GM23338 (cell line): ENCODE measurements around the gene EIF4G3. TPM values are rescaled to one million over a fixed set of nuclear protein-coding genes. Genes with fewer than 3 reads are reported as not detected.

Source experiments
- ATAC-seq: fragments of 200-7000 bp; cut with Tn5 transposase; 3 replicates; pipeline ENCODE4 v1.9.1; 2020
- DNase-seq: peaks from one replicate; pipeline ENCODE4 v3.0.0-alpha.2; 2015; ENCODE audit warnings: low spot score
- H2AFZ ChIP-seq: fragments of 200-600 bp; sonication (generic); 2 replicates; pipeline ENCODE4 v1.8.0; 2016; ENCODE audit warnings: antibody characterized with exemption, mild to moderate bottlenecking, moderate library complexity
- H3F3A ChIP-seq: fragments of 200-600 bp; sonication (generic); replicated peaks from 2 replicates; pipeline ENCODE4 v1.8.0; 2017; ENCODE audit warnings: antibody characterized with exemption, mixed run types, low read depth
- H3K27ac ChIP-seq: fragments of 200-600 bp; sonication (generic); 2 replicates; pipeline ENCODE4 v1.6.1; 2016; ENCODE audit warnings: low read depth
- H3K27me3 ChIP-seq: fragments of 200-600 bp; sonication (generic); 2 replicates; pipeline ENCODE4 v1.8.0; 2016; ENCODE audit warnings: mild to moderate bottlenecking, mixed run types, moderate library complexity; ENCODE audit not compliant: insufficient read depth
- H3K36me3 ChIP-seq: fragments of 200-600 bp; sonication (generic); 2 replicates; pipeline ENCODE4 v1.8.0; 2016; ENCODE audit warnings: mild to moderate bottlenecking; ENCODE audit not compliant: insufficient read depth
- H3K4me1 ChIP-seq: fragments of 200-600 bp; sonication (generic); 2 replicates; pipeline ENCODE4 v1.8.0; 2016; ENCODE audit warnings: mild to moderate bottlenecking, moderate library complexity; ENCODE audit not compliant: insufficient read depth
- H3K4me2 ChIP-seq: fragments of 200-600 bp; sonication (generic); 2 replicates; pipeline ENCODE4 v1.7.1; 2017; ENCODE audit warnings: mixed run types
- H3K4me3 ChIP-seq: fragments of 200-600 bp; sonication (generic); 2 replicates; pipeline ENCODE4 v1.6.1; 2016; ENCODE audit warnings: mixed run types
- H3K79me2 ChIP-seq: fragments of 200-600 bp; sonication (generic); replicated peaks from 2 replicates; pipeline ENCODE4 v1.8.0; 2017; ENCODE audit warnings: mild to moderate bottlenecking; ENCODE audit not compliant: insufficient read depth
- H3K9me2 ChIP-seq: fragments of 200-600 bp; sonication (generic); 2 replicates; pipeline ENCODE4 v1.8.0; 2017; ENCODE audit not compliant: insufficient read depth
- H4K20me1 ChIP-seq: fragments of 200-600 bp; sonication (generic); replicated peaks from 2 replicates; pipeline ENCODE4 v1.8.0; 2017; ENCODE audit warnings: mild to moderate bottlenecking; ENCODE audit not compliant: insufficient read depth
- H3K27ac Mint-ChIP-seq: 2 replicates; pipeline ENCODE4 v1.8.0; 2020; ENCODE audit warnings: inconsistent platforms, mild to moderate bottlenecking, moderate library complexity, mixed read lengths
- H3K27me3 Mint-ChIP-seq: 3 replicates; pipeline ENCODE4 v1.8.0; 2022; ENCODE audit warnings: low read depth, mild to moderate bottlenecking, moderate library complexity, mixed read lengths, inconsistent platforms; ENCODE audit not compliant: insufficient read depth, poor library complexity
- H3K36me3 Mint-ChIP-seq: 3 replicates; pipeline ENCODE4 v1.8.0; 2021; ENCODE audit warnings: low read depth, mild to moderate bottlenecking, inconsistent platforms, moderate library complexity, mixed read lengths
- H3K4me1 Mint-ChIP-seq: 3 replicates; pipeline ENCODE4 v1.8.0; 2020; ENCODE audit warnings: mild to moderate bottlenecking, inconsistent platforms, mixed read lengths
- H3K4me3 Mint-ChIP-seq: 3 replicates; pipeline ENCODE4 v1.8.0; 2021; ENCODE audit warnings: moderate library complexity, mild to moderate bottlenecking, inconsistent platforms, mixed read lengths
- H3K9me3 Mint-ChIP-seq: 3 replicates; pipeline ENCODE4 v1.8.0; 2020; ENCODE audit warnings: moderate library complexity, mild to moderate bottlenecking, inconsistent platforms, mixed read lengths
- CREB1 ChIP-seq: fragments of 250-450 bp; sonication (Bioruptor Pico); IDR thresholded peaks from 2 replicates; pipeline ENCODE4 v1.5.0; 2020; ENCODE audit warnings: low read depth, mild to moderate bottlenecking, moderate library complexity
- EZH2 ChIP-seq: fragments of 200-600 bp; sonication (generic); IDR thresholded peaks from one replicate; pipeline ENCODE4 v1.8.0; 2017; ENCODE audit warnings: antibody characterized with exemption, mild to moderate bottlenecking, low read depth; ENCODE audit not compliant: unreplicated experiment
- EZH2phosphoT487 ChIP-seq: fragments of 200-600 bp; sonication (generic); IDR thresholded peaks from one replicate; pipeline ENCODE4 v1.8.1; 2018; ENCODE audit warnings: antibody characterized with exemption; ENCODE audit not compliant: unreplicated experiment
- JUNB ChIP-seq: IDR thresholded peaks from one replicate; pipeline ENCODE4 v1.6.1; 2016; ENCODE audit warnings: antibody characterized with exemption; ENCODE audit not compliant: unreplicated experiment
- NANOG ChIP-seq: IDR thresholded peaks from 2 replicates; pipeline ENCODE4 v1.6.1; 2016; ENCODE audit warnings: antibody characterized with exemption, borderline replicate concordance
- POLR2AphosphoS5 ChIP-seq: IDR thresholded peaks from 2 replicates; pipeline ENCODE4 v1.6.1; 2016; ENCODE audit warnings: antibody characterized with exemption, low read depth
- REST ChIP-seq: IDR thresholded peaks from one replicate; pipeline ENCODE4 v1.6.1; 2018; ENCODE audit warnings: antibody characterized with exemption; ENCODE audit not compliant: unreplicated experiment
- STAT1 ChIP-seq: IDR thresholded peaks from one replicate; pipeline ENCODE4 v1.6.1; 2016; ENCODE audit warnings: antibody characterized with exemption; ENCODE audit not compliant: unreplicated experiment
- ZNF114 ChIP-seq: fragments of 250-450 bp; sonication (Bioruptor Pico); IDR thresholded peaks from 2 replicates; pipeline ENCODE4 v1.5.0; 2020; ENCODE audit warnings: mild to moderate bottlenecking, moderate library complexity
- ZNF331 ChIP-seq: fragments of 250-450 bp; sonication (Bioruptor Pico); IDR thresholded peaks from 2 replicates; pipeline ENCODE4 v1.5.0; 2020; ENCODE audit warnings: low read depth, mild to moderate bottlenecking, moderate library complexity
- ZNF462 ChIP-seq: fragments of 250-450 bp; sonication (Bioruptor Pico); IDR thresholded peaks from 2 replicates; pipeline ENCODE4 v1.5.0; 2020; ENCODE audit warnings: mild to moderate bottlenecking, moderate library complexity
- polyA plus RNA-seq: library from polyadenylated mRNA; unstranded; fragments of >200 nt; fragmentation: Nextera tagmentation; extraction: Ambion mirVana; gene quantifications from 2 replicates; pipeline ENCODE4 v1.2.1, GENCODE V29; 2016
- total RNA-seq: library from RNA; depleted of rRNA; stranded (reverse); fragments of >200 nt; shearing (Covaris generic); gene quantifications from 2 replicates; pipeline ENCODE4 v1.2.3, GENCODE V29; 2014
- TF ChIP-seq, protein P1 (sequence below), 2 experiments: fragments of 200-600 bp in 1 of 2; sonication (generic) in 1 of 2; conservative IDR thresholded peaks; 2 replicates each; pipeline versions ENCODE4 v1.5.1 to v1.6.1; 2016 to 2017; ENCODE audit warnings: antibody characterized with exemption in 2 of 2, low read depth in 2 of 2, mild to moderate bottlenecking in 2 of 2, moderate library complexity in 1 of 2
- TF ChIP-seq, protein P2 (sequence below): IDR thresholded peaks from 2 replicates; pipeline ENCODE4 v1.6.1; 2016; ENCODE audit warnings: antibody characterized with exemption

EIF4G3 gene
- total and polyA plus RNA-seq, 2 experiments from 2014 or later: 37.9 to 68.1 TPM

DNA sequence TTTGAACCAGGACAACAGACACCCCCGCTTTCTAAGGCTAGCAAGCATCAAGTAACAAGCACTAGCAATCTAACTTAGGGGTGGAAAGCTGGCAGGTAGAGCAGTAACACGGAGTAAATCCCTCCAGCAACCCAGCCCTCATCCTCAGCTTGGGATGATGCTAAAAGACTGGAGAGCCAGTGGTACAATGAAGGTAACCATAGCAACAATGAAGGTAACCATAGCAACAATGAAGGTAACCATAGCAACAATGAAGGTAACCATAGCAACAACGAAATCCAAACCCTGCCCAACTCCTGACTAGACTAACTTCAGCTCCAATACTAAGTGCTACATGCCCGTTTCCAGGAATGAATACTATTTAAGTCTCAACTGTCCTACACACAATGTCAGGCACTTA, 22.2 kb upstream of the EIF4G3 start:
- no peak overlapping the region for H2AFZ ChIP-seq
- peaks cover 14% of the 10 kb centered on the region for H3K27me3 ChIP-seq
- no peaks in the 10 kb centered on the region for H3K9me2 ChIP-seq
- DNase-seq (no peak), ATAC-seq (no peak)
- no peaks in the 10 kb centered on the region for H3F3A ChIP-seq
- H3K4me3 ChIP-seq: no peak overlapping the region
- H3K36me3 ChIP-seq: no peaks in the 10 kb centered on the region
- Mint-ChIP-seq H3K27ac (no peak overlapping the region), H3K27me3 (peaks cover 27% of the 10 kb centered on the region), H3K36me3 (no peaks in the 10 kb centered on the region), H3K9me3 (no peaks in the 10 kb centered on the region), H3K4me1 (no peaks in the 10 kb centered on the region), H3K4me3 (no peak overlapping the region)
- no peaks in the 10 kb centered on the region for H3K4me1 ChIP-seq
- TF ChIP-seq, protein P1, sequence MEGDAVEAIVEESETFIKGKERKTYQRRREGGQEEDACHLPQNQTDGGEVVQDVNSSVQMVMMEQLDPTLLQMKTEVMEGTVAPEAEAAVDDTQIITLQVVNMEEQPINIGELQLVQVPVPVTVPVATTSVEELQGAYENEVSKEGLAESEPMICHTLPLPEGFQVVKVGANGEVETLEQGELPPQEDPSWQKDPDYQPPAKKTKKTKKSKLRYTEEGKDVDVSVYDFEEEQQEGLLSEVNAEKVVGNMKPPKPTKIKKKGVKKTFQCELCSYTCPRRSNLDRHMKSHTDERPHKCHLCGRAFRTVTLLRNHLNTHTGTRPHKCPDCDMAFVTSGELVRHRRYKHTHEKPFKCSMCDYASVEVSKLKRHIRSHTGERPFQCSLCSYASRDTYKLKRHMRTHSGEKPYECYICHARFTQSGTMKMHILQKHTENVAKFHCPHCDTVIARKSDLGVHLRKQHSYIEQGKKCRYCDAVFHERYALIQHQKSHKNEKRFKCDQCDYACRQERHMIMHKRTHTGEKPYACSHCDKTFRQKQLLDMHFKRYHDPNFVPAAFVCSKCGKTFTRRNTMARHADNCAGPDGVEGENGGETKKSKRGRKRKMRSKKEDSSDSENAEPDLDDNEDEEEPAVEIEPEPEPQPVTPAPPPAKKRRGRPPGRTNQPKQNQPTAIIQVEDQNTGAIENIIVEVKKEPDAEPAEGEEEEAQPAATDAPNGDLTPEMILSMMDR (conservative IDR thresholded peaks at IDR 0.05; ENCODE audit: low read depth in 2 of 2): no peak
- TF ChIP-seq ZNF331 (no peak), EZH2phosphoT487 (no peak), NANOG (no peak), ZNF114 (CRISPR knock-in tag) (no peak), JUNB (no peak), ZNF462 (no peak), REST (no peak), STAT1 (no peak), EZH2 (no peak), POLR2AphosphoS5 (no peak), CREB1 (CRISPR knock-in tag) (no peak)
- TF ChIP-seq, protein P2, sequence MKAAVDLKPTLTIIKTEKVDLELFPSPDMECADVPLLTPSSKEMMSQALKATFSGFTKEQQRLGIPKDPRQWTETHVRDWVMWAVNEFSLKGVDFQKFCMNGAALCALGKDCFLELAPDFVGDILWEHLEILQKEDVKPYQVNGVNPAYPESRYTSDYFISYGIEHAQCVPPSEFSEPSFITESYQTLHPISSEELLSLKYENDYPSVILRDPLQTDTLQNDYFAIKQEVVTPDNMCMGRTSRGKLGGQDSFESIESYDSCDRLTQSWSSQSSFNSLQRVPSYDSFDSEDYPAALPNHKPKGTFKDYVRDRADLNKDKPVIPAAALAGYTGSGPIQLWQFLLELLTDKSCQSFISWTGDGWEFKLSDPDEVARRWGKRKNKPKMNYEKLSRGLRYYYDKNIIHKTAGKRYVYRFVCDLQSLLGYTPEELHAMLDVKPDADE: no peak
- H4K20me1 ChIP-seq: no peaks in the 10 kb centered on the region; the same call in 1 of the 2 replicates
- H3K27ac ChIP-seq: no peak overlapping the region
- H3K79me2 ChIP-seq: no peaks in the 10 kb centered on the region
- no peak overlapping the region for H3K4me2 ChIP-seq
